ENCODE measurements around the gene LRP1-AS. TPM values are rescaled to one million over a fixed set of nuclear protein-coding genes. Genes with fewer than 3 reads are reported as not detected.
"Not testable (repeated sequence)": the region's sequence is repeated elsewhere in the genome, so short reads cannot be mapped to it uniquely, and the experiment has no call there.

Gene LRP1-AS
- total and polyA plus RNA-seq, 3 donors from 2014 or later: not detected

DNA sequence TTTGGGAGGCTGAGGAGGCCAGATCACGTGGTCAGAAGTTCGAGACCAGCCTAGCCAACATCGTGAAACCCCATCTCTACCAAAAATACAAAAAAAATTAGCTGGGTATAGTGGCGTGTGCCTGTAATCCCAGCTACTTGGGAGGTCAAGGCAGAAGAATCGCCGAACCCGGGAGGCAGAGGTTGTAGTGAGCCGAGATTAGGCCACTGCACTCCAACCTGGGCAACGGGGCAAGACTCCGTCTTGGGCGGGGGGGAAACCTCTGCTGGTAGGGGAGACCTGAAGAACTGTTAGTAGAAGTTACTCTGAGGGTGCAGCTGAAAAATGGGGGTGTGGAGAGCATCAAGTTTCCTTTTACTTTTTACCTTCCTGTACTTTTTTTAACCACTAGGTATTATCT, 21.4 kb downstream of the LRP1-AS start:
- no peak overlapping the region for H3K4me3 ChIP-seq
- no peaks in the 10 kb centered on the region for H3K27me3 ChIP-seq
- no peak for DNase-seq
- no peak for TF ChIP-seq POLR2A (IDR thresholded peaks at IDR 0.05)
- TF ChIP-seq, protein P1, sequence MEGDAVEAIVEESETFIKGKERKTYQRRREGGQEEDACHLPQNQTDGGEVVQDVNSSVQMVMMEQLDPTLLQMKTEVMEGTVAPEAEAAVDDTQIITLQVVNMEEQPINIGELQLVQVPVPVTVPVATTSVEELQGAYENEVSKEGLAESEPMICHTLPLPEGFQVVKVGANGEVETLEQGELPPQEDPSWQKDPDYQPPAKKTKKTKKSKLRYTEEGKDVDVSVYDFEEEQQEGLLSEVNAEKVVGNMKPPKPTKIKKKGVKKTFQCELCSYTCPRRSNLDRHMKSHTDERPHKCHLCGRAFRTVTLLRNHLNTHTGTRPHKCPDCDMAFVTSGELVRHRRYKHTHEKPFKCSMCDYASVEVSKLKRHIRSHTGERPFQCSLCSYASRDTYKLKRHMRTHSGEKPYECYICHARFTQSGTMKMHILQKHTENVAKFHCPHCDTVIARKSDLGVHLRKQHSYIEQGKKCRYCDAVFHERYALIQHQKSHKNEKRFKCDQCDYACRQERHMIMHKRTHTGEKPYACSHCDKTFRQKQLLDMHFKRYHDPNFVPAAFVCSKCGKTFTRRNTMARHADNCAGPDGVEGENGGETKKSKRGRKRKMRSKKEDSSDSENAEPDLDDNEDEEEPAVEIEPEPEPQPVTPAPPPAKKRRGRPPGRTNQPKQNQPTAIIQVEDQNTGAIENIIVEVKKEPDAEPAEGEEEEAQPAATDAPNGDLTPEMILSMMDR (IDR thresholded peaks at IDR 0.05): no peak
- whole genome bisulfite sequencing, 2 donors: 93 to 96% methylated on average over 11 of the region's 11 CpGs
- intact Hi-C loops (cut with DNase I; ENCODE audit: low total_unique reads): loop anchor here (2.0 kb wide), 1 partner anchor 53 kb away; no protein-coding TSS in a partner anchor
- no peaks in the 10 kb centered on the region for H3K9me3 ChIP-seq
- H3K27ac ChIP-seq: no peak overlapping the region
- peaks cover 23% of the 10 kb centered on the region for H3K4me1 ChIP-seq
- H3K36me3 ChIP-seq (ENCODE audit: low read depth, missing control alignments): no peaks in the 10 kb centered on the region

DNA sequence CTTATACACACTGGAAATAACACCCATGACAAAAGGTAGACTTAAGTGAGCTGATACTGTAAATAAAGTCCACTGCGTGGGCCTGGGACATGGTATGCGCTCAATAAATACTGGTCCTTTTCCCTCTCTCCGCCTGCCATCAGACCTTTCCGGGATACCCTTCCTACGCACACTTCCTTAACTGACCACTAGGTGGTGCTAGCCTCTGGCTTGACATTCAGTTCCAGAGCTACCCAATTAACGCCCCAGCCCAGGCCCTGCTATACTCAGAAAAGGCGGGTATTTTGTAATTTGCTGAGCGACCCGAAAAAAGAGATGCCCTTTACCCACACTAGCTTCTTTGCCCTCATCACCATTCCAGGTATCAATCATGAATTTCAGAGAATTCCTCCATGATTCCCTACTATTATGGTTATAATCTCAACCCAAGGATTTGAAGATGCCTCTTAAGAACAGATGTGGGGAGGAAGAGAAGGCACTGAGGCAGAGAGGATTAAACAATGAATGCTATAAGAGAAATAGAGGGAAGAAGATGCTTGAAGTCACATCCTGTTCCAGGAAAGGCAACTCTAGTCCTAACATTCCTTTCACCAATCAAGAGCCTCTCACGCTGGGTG, 23.1 kb downstream of the LRP1-AS start:
- Histone ChIP-seq H3K27me3 (no peaks in the 10 kb centered on the region), H3K36me3 (ENCODE audit: low read depth, missing control alignments) (no peaks in the 10 kb centered on the region), H3K27ac (no peak overlapping the region), H3K9me3 (no peaks in the 10 kb centered on the region), H3K4me3 (no peak overlapping the region), H3K4me1 (peaks cover 9% of the 10 kb centered on the region)
- intact Hi-C loops (cut with DNase I; ENCODE audit: low total_unique reads): no loop called here
- DNase-seq: peak; percentile 90
- TF ChIP-seq POLR2A (IDR thresholded peaks at IDR 0.05): no peak
- TF ChIP-seq, protein P1 (IDR thresholded peaks at IDR 0.05): peak; percentile 96 to 98 (median 97)
- WGBS, 2 donors: 21 to 23% methylated on average over 10 of the region's 10 CpGs

DNA sequence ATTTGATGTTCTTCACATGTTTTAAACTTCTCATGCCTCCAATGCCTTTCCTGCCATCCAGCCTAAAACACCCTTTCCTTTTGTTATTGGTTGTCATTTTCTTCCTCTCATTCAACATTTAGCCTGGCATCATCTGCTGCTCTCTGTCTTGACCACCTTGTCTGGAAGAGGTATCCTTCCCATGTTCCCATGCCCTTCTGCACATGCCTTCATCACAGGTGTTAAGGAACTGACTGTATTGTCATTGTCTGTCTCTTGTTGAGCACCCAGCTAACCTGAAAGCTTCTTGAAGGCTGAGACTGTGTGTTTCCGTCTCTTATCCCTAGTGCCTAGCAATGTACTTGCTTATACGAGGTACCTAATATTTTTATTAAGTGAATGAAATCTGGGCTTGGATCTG, 23.6 kb downstream of the LRP1-AS start:
- Histone ChIP-seq H3K36me3 (ENCODE audit: low read depth, missing control alignments) (no peaks in the 10 kb centered on the region), H3K27ac (no peak overlapping the region), H3K9me3 (no peaks in the 10 kb centered on the region), H3K27me3 (no peaks in the 10 kb centered on the region), H3K4me3 (no peak overlapping the region), H3K4me1 (peaks cover 9% of the 10 kb centered on the region)
- WGBS, 2 donors: 39 to 54% methylated on average over 2 of the region's 2 CpGs
- DNase-seq: no peak
- no peak for TF ChIP-seq POLR2A (IDR thresholded peaks at IDR 0.05)
- TF ChIP-seq, protein P1 (IDR thresholded peaks at IDR 0.05): no peak
- intact Hi-C loops (cut with DNase I; ENCODE audit: low total_unique reads): no loop called here

DNA sequence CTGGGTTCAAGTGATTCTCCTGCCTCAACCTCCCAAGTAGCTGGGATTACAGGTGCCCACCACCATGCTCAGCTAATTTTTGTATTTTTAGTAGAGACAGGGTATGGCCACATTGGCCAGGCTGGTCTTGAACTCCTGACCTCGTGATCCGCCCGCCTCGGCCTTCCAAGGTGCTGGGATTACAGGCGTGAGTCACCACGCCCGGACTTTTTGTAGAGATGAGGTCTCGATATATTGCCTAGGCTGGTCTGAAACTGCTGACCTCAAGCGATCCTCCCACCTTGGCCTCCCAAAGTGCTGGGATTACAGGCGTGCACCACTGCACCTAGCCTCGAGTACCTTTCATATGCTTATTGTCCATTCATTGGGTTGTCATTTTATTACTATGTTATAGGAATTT, 26.7 kb downstream of the LRP1-AS start:
- H3K36me3 ChIP-seq (ENCODE audit: low read depth, missing control alignments); H3K4me3 ChIP-seq; DNase-seq; intact Hi-C loops (cut with DNase I; ENCODE audit: low total_unique reads); H3K4me1 ChIP-seq; H3K9me3 ChIP-seq; H3K27ac ChIP-seq; H3K27me3 ChIP-seq: not testable (repeated sequence)
- 96% methylated on average over 11 of the region's 11 CpGs for WGBS, 2 donors

DNA sequence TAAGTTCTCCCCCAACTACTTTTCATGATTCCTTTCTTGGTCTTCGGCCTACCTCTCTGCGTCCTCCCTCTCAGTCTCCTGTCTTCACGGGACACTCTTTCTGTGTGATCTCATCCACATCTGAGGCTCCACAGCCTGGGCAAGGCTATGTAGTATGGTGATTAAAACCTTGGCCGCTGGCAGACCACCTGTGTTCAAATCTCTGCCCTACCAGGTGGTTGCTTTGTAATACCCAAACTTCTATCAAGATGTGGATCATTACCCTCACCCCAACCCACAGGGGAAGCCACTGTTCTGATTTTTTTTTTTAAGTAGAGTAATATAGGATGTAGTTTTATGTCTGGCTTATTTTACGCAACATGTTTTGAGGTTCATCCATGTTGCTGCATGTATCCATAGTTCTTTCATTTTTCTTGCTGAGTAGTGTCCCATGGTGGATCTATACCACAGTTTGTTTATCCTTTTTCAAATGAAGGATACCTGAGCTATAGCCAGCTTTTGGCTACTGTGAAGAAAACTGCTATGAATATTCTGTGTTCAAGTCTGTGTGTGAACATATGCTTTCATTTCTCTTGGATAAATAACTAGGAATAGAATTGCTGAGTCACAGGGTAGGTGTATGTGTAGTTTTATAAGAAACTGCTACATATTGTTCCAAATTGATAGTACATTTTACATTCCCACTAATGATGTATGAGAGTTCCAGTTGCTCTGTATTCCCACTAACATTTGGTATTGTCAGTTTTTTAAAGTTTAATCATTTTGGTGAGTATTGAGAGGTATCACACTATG, 27.9 kb downstream of the LRP1-AS start:
- H3K36me3 ChIP-seq (ENCODE audit: low read depth, missing control alignments): no peaks in the 10 kb centered on the region
- intact Hi-C loops (cut with DNase I; ENCODE audit: low total_unique reads): loop anchor here (5.0 kb wide), 1 partner anchor 362 kb away; no protein-coding TSS in a partner anchor
- H3K9me3 ChIP-seq: no peaks in the 10 kb centered on the region
- H3K27me3 ChIP-seq: no peaks in the 10 kb centered on the region
- no peaks in the 10 kb centered on the region for H3K4me1 ChIP-seq
- H3K4me3 ChIP-seq: no peak overlapping the region
- 87 to 95% methylated on average over 5 of the region's 5 CpGs for WGBS, 2 donors
- no peak for TF ChIP-seq POLR2A (IDR thresholded peaks at IDR 0.05)
- TF ChIP-seq, protein P1 (IDR thresholded peaks at IDR 0.05): no peak
- DNase-seq: no peak
- H3K27ac ChIP-seq: no peak overlapping the region
